K562 (cell line): Measurements from ENCODE around the gene RBKS. TPM values are rescaled to one million over a fixed set of nuclear protein-coding genes. Genes with fewer than 3 reads are reported as not detected.

ENCODE experiments used
- ATAC-seq: fragments of 200-7000 bp; cut with Tn5 transposase; 3 replicates; pipeline ENCODE4 v1.9.1; 2020; ENCODE audit warnings: moderate library complexity
- BruUV-seq: library from RNA; stranded (reverse); fragments of 400-500 nt; replicated peaks from 2 replicates; lab custom pipeline; 2021; lab: Mats Ljungman, UMichigan
- CTCF ChIA-PET: fragments of 300-600 bp; formaldehyde crosslinking; extraction: SDS; loops from one replicate; lab custom pipeline; 2021; ENCODE audit warnings: low intra/inter-chr PET ratio; lab: Yijun Ruan, JAX
- POLR2A ChIA-PET: fragments of 300-600, 350-650 bp; sonication (Branson Sonifier 250); formaldehyde crosslinking; extraction: SDS; loops from one replicate; lab custom pipeline; 2021; ENCODE audit warnings: antibody characterized with exemption, inconsistent platforms; lab: Yijun Ruan, JAX
- DNase-seq, 4 experiments: peaks; one replicate each; pipeline versions ENCODE4 v3.0.0 to v3.0.0-alpha.2; 2011 to 2018; ENCODE audit warnings: low spot score in 3 of 4, mixed read lengths in 3 of 4; ENCODE audit errors: extremely low read depth in 1 of 4
- FAIRE-seq: peaks from 2 replicates; lab custom pipeline; 2011; peaks lifted over from hg19 to GRCh38; lab: Jason Lieb, UNC
- H2AFZ ChIP-seq: 2 replicates; pipeline ENCODE4 v1.6.0; 2011; ENCODE audit warnings: low read depth, low read length, control low read depth, inconsistent platforms
- H3K27ac ChIP-seq: fragments of 200-600 bp; 3 replicates; pipeline ENCODE4 v1.8.0; 2011; ENCODE audit warnings: low read depth, mild to moderate bottlenecking, control low read depth, inconsistent platforms, low read length, moderate library complexity, mixed read lengths; ENCODE audit errors: extremely low read depth
- H3K27me3 ChIP-seq, 2 experiments: fragments of 300-600 bp in 1 of 2; 2 replicates in 1 of 2; 3 replicates in 1 of 2; pipeline versions ENCODE4 v1.6.0 to v1.8.0; 2011; ENCODE audit warnings: inconsistent platforms in 2 of 2, low read length in 2 of 2, mild to moderate bottlenecking in 1 of 2, mixed read lengths in 1 of 2, moderate library complexity in 1 of 2; ENCODE audit not compliant: control insufficient read depth in 2 of 2, insufficient read depth in 2 of 2
- H3K36me3 ChIP-seq: fragments of 300-600 bp; 3 replicates; pipeline ENCODE4 v1.8.0; 2011; ENCODE audit warnings: mild to moderate bottlenecking, low read length, inconsistent platforms; ENCODE audit not compliant: control insufficient read depth, insufficient read depth
- H3K4me1 ChIP-seq, 2 experiments: fragments of 200-600 bp in 1 of 2; replicated peaks in 1 of 2; 2 replicates in 1 of 2; 3 replicates in 1 of 2; pipeline versions ENCODE4 v1.5.1 to v1.8.0; 2011; ENCODE audit warnings: inconsistent platforms in 2 of 2, low read length in 2 of 2, mild to moderate bottlenecking in 1 of 2, mixed read lengths in 1 of 2, moderate library complexity in 1 of 2; ENCODE audit not compliant: control insufficient read depth in 2 of 2, insufficient read depth in 2 of 2
- H3K4me2 ChIP-seq: 2 replicates; pipeline ENCODE4 v1.6.1; 2011; ENCODE audit warnings: low read length, control low read depth, inconsistent platforms, mixed read lengths; ENCODE audit not compliant: insufficient read depth
- H3K4me3 ChIP-seq: fragments of 200-600 bp; sonication (generic), shearing (Covaris generic); 2 replicates; pipeline ENCODE4 v1.5.1; 2016; ENCODE audit warnings: control low read depth, inconsistent platforms
- H3K79me2 ChIP-seq: fragments of 200-600 bp; 3 replicates; pipeline ENCODE4 v1.8.0; 2011; ENCODE audit warnings: low read length, inconsistent platforms; ENCODE audit not compliant: control insufficient read depth, insufficient read depth
- H3K9ac ChIP-seq, 2 experiments: 2 replicates each; pipeline versions ENCODE4 v1.6.0 to v1.6.1; 2011; ENCODE audit warnings: low read depth in 2 of 2, low read length in 2 of 2, control low read depth in 1 of 2, inconsistent platforms in 1 of 2, mild to moderate bottlenecking in 1 of 2, mixed read lengths in 1 of 2; ENCODE audit not compliant: insufficient read depth in 1 of 2
- H3K9me1 ChIP-seq: one replicate; pipeline ENCODE4 v1.6.0; 2011; ENCODE audit warnings: inconsistent platforms, mild to moderate bottlenecking, low read length, moderate library complexity; ENCODE audit not compliant: control insufficient read depth, insufficient read depth
- H3K9me3 ChIP-seq: replicated peaks from 2 replicates; pipeline ENCODE4 v1.5.1; 2011; ENCODE audit warnings: low read depth, low read length, inconsistent platforms; ENCODE audit not compliant: control insufficient read depth, insufficient read depth
- H4K20me1 ChIP-seq: replicated peaks from 2 replicates; pipeline ENCODE4 v1.6.1; 2011; ENCODE audit warnings: low read length, inconsistent platforms, mixed read lengths; ENCODE audit not compliant: control insufficient read depth, insufficient read depth
- NFIX ChIP-seq: fragments of 250-450 bp; sonication (Bioruptor Pico); IDR thresholded peaks from 2 replicates; pipeline ENCODE4 v1.4.0; 2020; ENCODE audit warnings: low read depth, mild to moderate bottlenecking, moderate library complexity
- ZNF282 ChIP-seq: sonication (generic); formaldehyde crosslinking; IDR thresholded peaks from 2 replicates; pipeline ENCODE4 v1.8.1; 2023; ENCODE audit warnings: missing genetic modification reagents
- ZNF584 ChIP-seq: fragments of 200-800 bp; sonication (Bioruptor generic); IDR thresholded peaks from 2 replicates; pipeline ENCODE4 v1.6.1; 2016; ENCODE audit warnings: low read depth, mild to moderate bottlenecking, missing genetic modification characterization, missing compliant biosample characterization
- ZNF668 ChIP-seq: fragments of 250-450 bp; sonication (Bioruptor Pico); IDR thresholded peaks from 2 replicates; pipeline ENCODE4 v1.8.0; 2022; ENCODE audit warnings: mild to moderate bottlenecking, inconsistent platforms
- ZNF717 ChIP-seq: fragments of 250-450 bp; sonication (Bioruptor Pico); IDR thresholded peaks from 2 replicates; pipeline ENCODE4 v1.5.0; 2021
- WGBS: fragments of 100-300 bp; shearing (Covaris generic); methylation state at CpG from one replicate; pipeline ENCODE4 v1.1.6; 2016; ENCODE audit warnings: low coverage, mixed read lengths; ENCODE audit not compliant: insufficient coverage; ENCODE audit errors: missing lambda C conversion rate; 5-methylcytosine and 5-hydroxymethylcytosine counted together
- in situ Hi-C: fragments of 300-500 bp; cut with MboI; formaldehyde crosslinking; loops from 4 replicates; pipeline ENCODE4 v1.15.0; 2018; ENCODE audit warnings: inconsistent platforms, mixed read lengths
- intact Hi-C: fragments of 100-400 bp; cut with micrococcal nuclease; formaldehyde crosslinking; loops from 2 replicates; pipeline ENCODE4 v1.14.2; 2022
- polyA plus RNA-seq, 8 experiments: library from polyadenylated mRNA; depleted of rRNA in 4 of 8; stranded (reverse) in 5 of 8; unstranded in 3 of 8; fragments of >200 nt; fragmentation: Nextera tagmentation in 2 of 8; fragmentation: Illumina TruSeq in 1 of 8; extraction: Ambion mirVana in 2 of 8; extraction: Trizol in 1 of 8; gene quantifications; 2 replicates each; pipeline versions ENCODE4 v1.2.1 to v1.2.3, GENCODE V29; 2011 to 2014; ENCODE audit warnings: inconsistent platforms in 1 of 8, missing spikeins in 1 of 8
- total RNA-seq, 7 experiments: library from RNA; depleted of rRNA in 6 of 7; stranded (reverse); fragments of >200 nt in 6 of 7; fragmentation: Illumina TruSeq in 2 of 7; extraction: Trizol in 2 of 7; gene quantifications; 2 replicates each; pipeline versions ENCODE4 v1.2.1 to v1.2.3, GENCODE V29; 2011 to 2021; ENCODE audit warnings: low replicate concordance in 1 of 7
- TF ChIP-seq, protein P1 (sequence below): sonication (generic); formaldehyde crosslinking; IDR thresholded peaks from 2 replicates; pipeline ENCODE4 v1.8.0; 2022; ENCODE audit warnings: mild to moderate bottlenecking, low read depth, missing genetic modification reagents

RBKS gene
- total and polyA plus RNA-seq, 9 of the 15 experiments (the other 6 are each of a cell fraction or from before 2014, with no cell fraction given) = 0.06 to 0.39 (median 0.19) TPM

DNA sequence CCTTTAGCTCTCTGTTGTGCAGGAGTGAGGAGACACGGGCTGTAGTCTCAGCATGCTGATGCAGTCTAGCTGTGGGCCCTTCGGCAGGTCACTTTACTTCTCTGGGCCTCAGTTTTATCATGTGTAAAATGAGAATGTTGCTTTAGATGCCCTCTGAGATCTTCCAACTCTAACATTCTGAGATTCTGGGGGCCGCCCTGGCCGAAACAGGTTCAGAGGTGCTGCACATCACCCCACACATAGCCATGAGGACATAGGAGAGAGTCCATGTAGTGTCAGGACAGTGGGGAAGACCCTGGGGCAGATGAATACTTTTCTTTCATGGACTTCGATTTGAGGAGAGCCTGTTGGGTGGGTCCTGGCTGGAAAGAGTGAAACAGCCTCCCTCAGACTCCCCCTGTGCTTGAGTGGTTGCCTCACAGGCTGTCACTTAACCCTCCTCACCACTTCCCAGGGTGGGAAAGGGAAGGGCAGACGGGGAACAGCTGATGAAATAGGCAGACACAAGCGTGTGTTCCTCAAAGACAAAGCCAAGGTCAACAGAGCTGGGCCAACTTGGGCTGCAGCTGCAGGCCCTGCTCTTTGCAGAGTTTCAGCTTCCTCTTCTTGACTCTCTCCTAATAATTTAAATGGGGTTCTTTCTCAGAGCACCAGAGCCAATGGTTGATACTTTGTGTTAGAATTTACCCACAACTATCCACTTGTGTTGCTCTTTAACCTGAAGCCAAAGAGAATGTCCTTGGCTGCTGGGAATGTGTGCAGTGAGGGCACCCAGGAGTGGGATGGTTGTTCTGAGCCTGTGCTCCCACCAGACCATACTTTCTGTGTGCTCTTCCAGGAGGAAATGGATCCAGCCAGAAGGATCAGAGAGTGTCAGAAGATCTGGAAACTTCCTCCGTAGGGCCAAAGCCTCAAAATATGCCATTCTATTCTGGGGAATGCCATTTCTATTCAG lies 133.4 kb downstream of the RBKS start (continued):
- TF ChIP-seq ZNF668 (CRISPR knock-in tag) = no peak

DNA sequence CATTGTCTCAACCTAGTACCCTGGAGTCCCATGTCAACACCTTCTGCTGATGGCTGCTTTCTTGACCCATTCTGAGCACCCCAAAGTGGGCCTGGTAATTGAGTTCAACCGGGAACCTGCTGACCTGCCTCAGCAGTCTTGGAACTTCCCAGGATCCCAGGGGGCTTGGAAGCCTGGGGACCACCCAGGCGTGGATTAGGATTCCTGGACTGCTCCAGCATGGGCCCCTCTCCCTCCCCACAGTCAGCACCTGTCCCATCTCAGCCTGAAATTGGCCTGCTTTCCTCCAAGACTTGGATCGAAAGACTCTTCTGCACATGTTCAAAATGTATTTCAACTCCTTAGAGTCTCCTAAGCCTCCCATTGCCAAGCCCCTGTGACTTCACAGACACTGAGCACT lies 134.1 kb downstream of the RBKS start:
- in situ Hi-C loops = no loop called here
- Histone ChIP-seq H4K20me1 (no peaks in the 10 kb centered on the region), H3K9me1 (no peaks in the 10 kb centered on the region)
- TF ChIP-seq NFIX (no peak), ZNF282 (CRISPR knock-in tag) (no peak), ZNF717 (CRISPR knock-in tag) (no peak), ZNF584 (CRISPR knock-in tag) (0 out of 2 replicates have a peak, but pooled peaks have one; percentile 19)
- TF ChIP-seq, protein P1, sequence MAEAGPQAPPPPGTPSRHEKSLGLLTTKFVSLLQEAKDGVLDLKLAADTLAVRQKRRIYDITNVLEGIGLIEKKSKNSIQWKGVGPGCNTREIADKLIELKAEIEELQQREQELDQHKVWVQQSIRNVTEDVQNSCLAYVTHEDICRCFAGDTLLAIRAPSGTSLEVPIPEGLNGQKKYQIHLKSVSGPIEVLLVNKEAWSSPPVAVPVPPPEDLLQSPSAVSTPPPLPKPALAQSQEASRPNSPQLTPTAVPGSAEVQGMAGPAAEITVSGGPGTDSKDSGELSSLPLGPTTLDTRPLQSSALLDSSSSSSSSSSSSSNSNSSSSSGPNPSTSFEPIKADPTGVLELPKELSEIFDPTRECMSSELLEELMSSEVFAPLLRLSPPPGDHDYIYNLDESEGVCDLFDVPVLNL (CRISPR knock-in tag) = no peak
- TF ChIP-seq, all 486 proteins: peak for 1
- POLR2A ChIA-PET = interaction anchor here (4.2 kb wide), 1 partner anchor 12 kb away, joined by 18 read pairs; no protein-coding TSS in a partner anchor
- BruUV-seq = no TSS peak
- Histone ChIP-seq H3K4me1 (peaks cover 10 to 18% of the 10 kb centered on the region in 2 experiments), H3K79me2 (no peaks in the 10 kb centered on the region), H3K4me3 (no peak overlapping the region), H3K9me3 (no peaks in the 10 kb centered on the region), H2AFZ (no peak overlapping the region; the same call in 1 of the 2 replicates), H3K4me2 (no peak overlapping the region), H3K9ac (no peak overlapping the region), H3K27me3 (no peaks in the 10 kb centered on the region), H3K27ac (no peak overlapping the region), H3K36me3 (no peaks in the 10 kb centered on the region)
- no peak for ATAC-seq
- intact Hi-C loops = loop anchor here (10.0 kb wide), 1 partner anchor 139 kb away; the partner anchor contains the start of genes BABAM2 and RBKS
- CTCF ChIA-PET = no interaction called here
- FAIRE-seq = no peak
- DNase-seq = no peak
- WGBS = 52% methylated on average over 3 of the region's 3 CpGs
